HG03095 (cell line): ENCODE data around the gene E2F8.

Experiments
- ATAC-seq: cut with Tn5 transposase; IDR thresholded peaks from one replicate; pipeline ENCODE4 v1.9.1; 2021; ENCODE audit warnings: moderate library complexity; ENCODE audit not compliant: unreplicated experiment

E2F8 gene

DNA sequence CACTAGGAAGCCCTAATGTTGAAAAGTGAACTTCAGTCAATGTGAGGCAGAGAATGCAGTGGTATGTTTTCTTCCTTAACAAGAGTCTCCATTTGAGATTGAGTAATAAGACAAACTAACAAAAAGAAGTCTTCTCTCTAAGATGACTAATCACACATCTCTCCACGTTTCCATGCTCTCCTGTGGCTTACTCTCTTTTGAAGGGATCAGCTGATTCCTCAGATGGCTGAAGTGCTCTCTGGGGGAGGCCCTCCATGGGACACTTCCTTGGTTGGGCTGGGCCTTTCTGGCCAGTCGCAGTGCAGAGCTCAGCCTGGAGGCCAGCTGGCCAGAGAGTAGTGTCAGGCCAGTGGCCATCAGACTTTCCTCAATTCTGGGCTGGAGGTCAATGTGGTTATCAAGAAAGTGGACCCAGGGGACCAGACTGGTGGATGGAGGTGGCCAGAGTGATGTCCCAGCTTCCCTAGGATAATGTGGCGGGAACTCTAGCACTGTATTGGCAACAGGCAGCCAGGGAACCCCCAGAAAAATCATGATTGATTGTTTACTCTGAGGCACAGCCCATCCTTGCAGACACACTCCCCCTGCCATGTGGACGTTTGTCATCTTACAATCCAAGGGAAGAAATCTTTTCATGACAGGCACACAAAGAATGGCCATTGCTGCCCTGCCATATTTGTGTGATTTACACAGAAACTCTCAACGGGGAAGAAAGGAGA lies 53.5 kb downstream of the E2F8 start:
- ATAC-seq: no peak

DNA sequence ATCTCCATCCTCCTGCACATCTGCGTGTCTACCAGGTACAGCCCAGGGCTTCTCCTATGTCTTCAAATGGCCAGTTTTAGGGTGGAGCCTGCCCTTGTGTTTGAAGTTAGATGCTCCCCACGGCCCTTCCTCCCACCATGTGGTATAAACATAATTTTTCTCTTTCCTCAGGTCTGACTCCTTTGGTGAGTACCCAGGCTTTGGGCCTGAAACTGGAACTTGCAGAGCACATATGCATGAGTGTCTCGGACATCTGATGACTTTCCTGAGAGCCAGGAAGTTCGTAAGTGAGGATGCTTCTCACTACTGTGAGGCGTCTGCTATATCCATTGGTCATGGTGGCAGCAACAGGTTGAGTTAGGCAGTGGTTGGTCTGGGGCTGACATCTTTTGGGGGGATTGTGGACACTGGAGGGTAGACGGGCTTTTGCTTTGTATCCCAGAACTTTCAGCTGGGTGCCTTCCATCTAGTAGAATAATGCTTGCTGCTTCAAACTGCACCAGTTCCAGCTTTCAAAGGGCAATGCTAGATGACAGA lies 55.2 kb downstream of the E2F8 start:
- no peak for ATAC-seq

DNA sequence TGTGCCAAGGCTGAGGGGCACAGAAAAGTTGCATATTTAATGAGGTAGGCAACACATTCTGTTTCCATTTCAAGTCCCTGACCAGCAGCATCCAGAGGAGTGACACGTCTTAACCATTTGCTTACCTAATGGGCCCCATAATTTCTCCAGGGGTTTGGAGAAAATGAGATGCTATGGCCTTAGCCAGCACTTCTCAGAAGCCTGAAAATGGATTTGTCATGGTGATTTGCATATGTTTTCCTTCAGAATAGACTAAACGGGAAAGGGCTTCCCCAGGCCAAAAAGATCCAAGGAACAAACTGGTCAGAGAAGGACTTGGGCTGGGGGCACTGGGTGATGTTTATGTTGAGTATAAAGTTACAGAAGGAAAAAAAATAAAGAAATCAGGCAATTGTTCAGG lies 55.7 kb downstream of the E2F8 start:
- ATAC-seq: no peak

GRCh38 chr11:19183646-19184045 lies 57.1 kb downstream of the E2F8 start:
- ATAC-seq: no peak

DNA sequence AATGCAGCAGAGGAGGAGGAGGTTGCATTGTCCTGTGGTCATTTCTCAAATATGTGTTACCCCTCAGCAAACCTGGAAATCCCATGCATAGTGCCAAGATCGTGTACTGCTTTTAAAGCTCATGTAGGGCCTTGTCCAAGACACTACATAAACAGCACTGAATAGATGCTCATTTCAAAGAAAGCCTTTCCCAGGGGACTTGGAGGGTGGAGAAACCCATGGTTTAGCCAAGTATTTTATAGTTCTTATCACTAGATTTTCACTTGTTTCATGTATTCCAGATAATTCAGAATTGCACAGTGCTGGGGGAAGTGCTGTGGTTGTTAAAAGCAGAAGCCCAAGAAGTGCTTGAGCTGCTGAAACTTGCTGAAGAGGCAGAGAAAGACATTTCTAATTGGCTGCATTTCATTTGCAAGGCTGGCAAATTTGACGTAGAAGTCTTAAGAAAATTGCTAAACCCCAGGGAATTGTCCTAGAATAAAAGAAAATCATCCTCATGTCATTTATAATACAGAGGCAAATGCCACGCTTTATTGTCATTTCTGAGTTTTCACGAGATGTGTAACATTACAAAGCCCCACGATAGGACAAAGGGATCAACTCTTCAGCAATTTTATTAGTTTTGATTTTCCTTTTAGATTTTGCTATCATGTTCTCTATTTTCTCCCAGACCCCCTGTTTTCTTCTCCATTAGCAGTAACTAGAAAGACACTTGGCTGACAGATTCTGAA lies 59.0 kb downstream of the E2F8 start:
- ATAC-seq: no peak

DNA sequence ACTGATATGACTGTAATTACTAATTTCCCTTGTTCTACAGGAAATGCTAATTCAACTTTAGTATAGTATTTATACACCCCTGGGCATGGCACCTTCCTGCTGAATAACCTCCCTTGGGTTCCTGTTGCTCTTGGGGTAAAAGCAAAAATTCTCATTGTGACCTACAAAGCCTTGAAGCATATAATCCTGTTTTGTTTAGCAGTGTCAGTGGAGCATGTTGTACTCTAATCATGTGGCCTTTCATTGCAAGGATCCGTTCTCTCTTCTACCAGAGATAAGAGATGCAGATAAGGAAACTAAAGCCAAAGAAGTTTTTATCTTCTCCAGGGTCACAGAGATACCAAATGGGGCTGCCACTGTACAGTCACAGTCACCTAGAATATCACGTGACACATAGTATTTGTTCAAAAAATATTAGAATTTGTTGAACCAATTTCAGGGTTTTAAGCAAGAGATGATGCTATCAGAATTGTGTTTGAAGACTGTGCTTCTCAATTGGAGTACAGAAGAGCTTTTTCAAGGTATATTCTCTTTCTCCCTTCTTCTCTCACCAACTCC lies 64.0 kb downstream of the E2F8 start:
- no peak for ATAC-seq
